ENCODE data around the gene BRS3. TPM values are rescaled to one million over a fixed set of nuclear protein-coding genes. Genes with fewer than 3 reads are reported as not detected.
"Not testable (repeated sequence)": the region's sequence is repeated elsewhere in the genome, so short reads cannot be mapped to it uniquely, and the experiment has no call there.

BRS3 gene
- total RNA-seq (2014; rRNA removed; shearing (Covaris generic)): not detected in 2 replicates

- DNase-seq (ENCODE audit: low read depth in 1 of 2, low spot score in 2 of 2): no peak
- Histone ChIP-seq H3K4me3 (no peak within 1 kb of the TSS), H3K9me3 (replicated peaks) (no peaks in the 10 kb centered on the region), H3K4me1 (replicated peaks) (no peaks in the 10 kb centered on the region), H3K27ac (no peak within 1 kb of the TSS), H3K27me3 (replicated peaks) (peaks cover 6% of the 10 kb centered on the region; the same call in 1 of the 2 replicates), H3K36me3 (no peaks in the 10 kb centered on the region)
Observed at GRCh38 chrX:136487647-136488046, at the start of gene BRS3. Gene BRS3 (plus strand): TSS chrX:136487947. CDS start chrX:136488115, 168 bp downstream.

- H3K36me3 ChIP-seq: no peaks in the 10 kb centered on the region
- no peaks in the 10 kb centered on the region for H3K27me3 ChIP-seq (replicated peaks)
- no peaks in the 10 kb centered on the region for H3K9me3 ChIP-seq (replicated peaks)
- no peak for DNase-seq (ENCODE audit: low read depth in 1 of 2, low spot score in 2 of 2)
- no peak overlapping the region for H3K4me3 ChIP-seq
- H3K4me1 ChIP-seq (replicated peaks): no peaks in the 10 kb centered on the region
- H3K27ac ChIP-seq: no peak overlapping the region
Observed at GRCh38 chrX:136438192-136438591, 49.6 kb upstream of the BRS3 start.

GRCh38 chrX:136445674-136446073, 42.1 kb upstream of the BRS3 start:
- not testable (repeated sequence) for H3K27me3 ChIP-seq (replicated peaks); H3K27ac ChIP-seq; H3K4me1 ChIP-seq (replicated peaks); DNase-seq (ENCODE audit: low read depth in 1 of 2, low spot score in 2 of 2); H3K36me3 ChIP-seq; H3K9me3 ChIP-seq (replicated peaks); H3K4me3 ChIP-seq

GRCh38 chrX:136446208-136446607, 41.5 kb upstream of the BRS3 start:
- DNase-seq (ENCODE audit: low read depth in 1 of 2, low spot score in 2 of 2): no peak
- Histone ChIP-seq H3K27ac (no peak overlapping the region), H3K9me3 (replicated peaks) (no peaks in the 10 kb centered on the region), H3K36me3 (no peaks in the 10 kb centered on the region), H3K27me3 (replicated peaks) (no peaks in the 10 kb centered on the region), H3K4me3 (no peak overlapping the region), H3K4me1 (replicated peaks) (no peaks in the 10 kb centered on the region)

GRCh38 chrX:136447308-136447707, 40.4 kb upstream of the BRS3 start:
- Histone ChIP-seq H3K27me3 (replicated peaks) (no peaks in the 10 kb centered on the region), H3K36me3 (no peaks in the 10 kb centered on the region), H3K27ac (no peak overlapping the region), H3K4me3 (no peak overlapping the region), H3K9me3 (replicated peaks) (no peaks in the 10 kb centered on the region), H3K4me1 (replicated peaks) (no peaks in the 10 kb centered on the region)
- no peak for DNase-seq (ENCODE audit: low read depth in 1 of 2, low spot score in 2 of 2)

- no peak overlapping the region for H3K27ac ChIP-seq
- no peaks in the 10 kb centered on the region for H3K4me1 ChIP-seq (replicated peaks)
- no peaks in the 10 kb centered on the region for H3K27me3 ChIP-seq (replicated peaks)
- no peaks in the 10 kb centered on the region for H3K9me3 ChIP-seq (replicated peaks)
- DNase-seq (ENCODE audit: low read depth in 1 of 2, low spot score in 2 of 2): no peak
- no peak overlapping the region for H3K4me3 ChIP-seq
- H3K36me3 ChIP-seq: no peaks in the 10 kb centered on the region
Observed at GRCh38 chrX:136447968-136448367, 39.8 kb upstream of the BRS3 start.

- Histone ChIP-seq H3K27me3 (replicated peaks) (no peaks in the 10 kb centered on the region), H3K36me3 (no peaks in the 10 kb centered on the region)
- no peak for DNase-seq (ENCODE audit: low read depth in 1 of 2, low spot score in 2 of 2)
Observed at GRCh38 chrX:136450050-136450830, 37.5 kb upstream of the BRS3 start.

GRCh38 chrX:136452614-136453013, 35.1 kb upstream of the BRS3 start:
- Histone ChIP-seq H3K27ac (no peak overlapping the region), H3K4me3 (no peak overlapping the region)
- no peak for DNase-seq (ENCODE audit: low read depth in 1 of 2, low spot score in 2 of 2)

More at GRCh38 chrX:136450050-136450830, 37.5 kb upstream of the BRS3 start:
- no peaks in the 10 kb centered on the region for H3K9me3 ChIP-seq (replicated peaks)
- H3K27ac ChIP-seq: no peak overlapping the region
- no peaks in the 10 kb centered on the region for H3K4me1 ChIP-seq (replicated peaks)
- H3K4me3 ChIP-seq: no peak overlapping the region

GRCh38 chrX:136453114-136453513, 34.6 kb upstream of the BRS3 start:
- H3K4me3 ChIP-seq: no peak overlapping the region
- H3K27ac ChIP-seq: no peak overlapping the region
- no peaks in the 10 kb centered on the region for H3K9me3 ChIP-seq (replicated peaks)
- H3K36me3 ChIP-seq: no peaks in the 10 kb centered on the region
- no peak for DNase-seq (ENCODE audit: low read depth in 1 of 2, low spot score in 2 of 2)
- no peaks in the 10 kb centered on the region for H3K4me1 ChIP-seq (replicated peaks)
- H3K27me3 ChIP-seq (replicated peaks): no peaks in the 10 kb centered on the region

More at GRCh38 chrX:136452614-136453013, 35.1 kb upstream of the BRS3 start:
- no peaks in the 10 kb centered on the region for H3K36me3 ChIP-seq
- H3K4me1 ChIP-seq (replicated peaks): no peaks in the 10 kb centered on the region
- no peaks in the 10 kb centered on the region for H3K9me3 ChIP-seq (replicated peaks)
- no peaks in the 10 kb centered on the region for H3K27me3 ChIP-seq (replicated peaks)

- no peaks in the 10 kb centered on the region for H3K27me3 ChIP-seq (replicated peaks)
Observed at GRCh38 chrX:136453771-136454170, 34.0 kb upstream of the BRS3 start.

GRCh38 chrX:136456133-136456532, 31.6 kb upstream of the BRS3 start:
- no peak overlapping the region for H3K27ac ChIP-seq
- no peaks in the 10 kb centered on the region for H3K9me3 ChIP-seq (replicated peaks)
- H3K4me1 ChIP-seq (replicated peaks): no peaks in the 10 kb centered on the region
- no peak for DNase-seq (ENCODE audit: low read depth in 1 of 2, low spot score in 2 of 2)
- no peaks in the 10 kb centered on the region for H3K36me3 ChIP-seq
- H3K4me3 ChIP-seq: no peak overlapping the region
- H3K27me3 ChIP-seq (replicated peaks): no peaks in the 10 kb centered on the region

More at GRCh38 chrX:136453771-136454170, 34.0 kb upstream of the BRS3 start:
- no peak overlapping the region for H3K27ac ChIP-seq
- no peak for DNase-seq (ENCODE audit: low read depth in 1 of 2, low spot score in 2 of 2)
- no peaks in the 10 kb centered on the region for H3K36me3 ChIP-seq
- H3K9me3 ChIP-seq (replicated peaks): no peaks in the 10 kb centered on the region
- H3K4me1 ChIP-seq (replicated peaks): no peaks in the 10 kb centered on the region
- H3K4me3 ChIP-seq: no peak overlapping the region

- no peak for DNase-seq (ENCODE audit: low read depth in 1 of 2, low spot score in 2 of 2)
- H3K27ac ChIP-seq: no peak overlapping the region
- H3K9me3 ChIP-seq (replicated peaks): no peaks in the 10 kb centered on the region
- H3K27me3 ChIP-seq (replicated peaks): no peaks in the 10 kb centered on the region
- no peak overlapping the region for H3K4me3 ChIP-seq
- H3K36me3 ChIP-seq: no peaks in the 10 kb centered on the region
- no peaks in the 10 kb centered on the region for H3K4me1 ChIP-seq (replicated peaks)
Observed at GRCh38 chrX:136457303-136457917, 30.3 kb upstream of the BRS3 start.

- H3K4me3 ChIP-seq: no peak overlapping the region
- no peak overlapping the region for H3K27ac ChIP-seq
- no peaks in the 10 kb centered on the region for H3K27me3 ChIP-seq (replicated peaks)
- H3K9me3 ChIP-seq (replicated peaks): no peaks in the 10 kb centered on the region
- DNase-seq (ENCODE audit: low read depth in 1 of 2, low spot score in 2 of 2): no peak
- no peaks in the 10 kb centered on the region for H3K4me1 ChIP-seq (replicated peaks)
- H3K36me3 ChIP-seq: no peaks in the 10 kb centered on the region
Observed at GRCh38 chrX:136464589-136464988, 23.2 kb upstream of the BRS3 start.

GRCh38 chrX:136467303-136467702, 20.4 kb upstream of the BRS3 start:
- Histone ChIP-seq H3K27me3 (replicated peaks) (no peaks in the 10 kb centered on the region), H3K27ac (no peak overlapping the region), H3K4me1 (replicated peaks) (no peaks in the 10 kb centered on the region), H3K4me3 (no peak overlapping the region), H3K36me3 (no peaks in the 10 kb centered on the region), H3K9me3 (replicated peaks) (no peaks in the 10 kb centered on the region)
- no peak for DNase-seq (ENCODE audit: low read depth in 1 of 2, low spot score in 2 of 2)
